ENCODE data around the gene PTGS2.

GRCh38 chr1:186672596-186672995, 7.6 kb downstream of the PTGS2 start:
- TF ChIP-seq TAF1 (IDR thresholded peaks at IDR 0.05; ENCODE audit: low read depth, low read length) (no peak), POLR2AphosphoS5 (IDR thresholded peaks at IDR 0.05; ENCODE audit: low read depth, low read length) (no peak), POLR2A (IDR thresholded peaks at IDR 0.05; ENCODE audit: control extremely low read depth in 1 of 2, low read depth in 2 of 2, low read length in 2 of 2) (no peak), EP300 (IDR thresholded peaks at IDR 0.05; ENCODE audit: borderline replicate concordance in 1 of 2, low read depth in 2 of 2, low read length in 2 of 2) (no peak), GABPA (IDR thresholded peaks at IDR 0.05; ENCODE audit: borderline replicate concordance, insufficient read depth, low read length) (no peak), MAFK (IDR thresholded peaks at IDR 0.05; ENCODE audit: low read depth, low read length) (no peak), KDM1A (IDR thresholded peaks at IDR 0.05; ENCODE audit: borderline replicate concordance, low read length) (no peak), EZH2 (IDR thresholded peaks at IDR 0.05; ENCODE audit: low read depth, low read length, severe bottlenecking) (no peak), BCL11A (IDR thresholded peaks at IDR 0.05; ENCODE audit: low read depth in 2 of 2, low read length in 2 of 2) (no peak)
- TF ChIP-seq, protein P1, sequence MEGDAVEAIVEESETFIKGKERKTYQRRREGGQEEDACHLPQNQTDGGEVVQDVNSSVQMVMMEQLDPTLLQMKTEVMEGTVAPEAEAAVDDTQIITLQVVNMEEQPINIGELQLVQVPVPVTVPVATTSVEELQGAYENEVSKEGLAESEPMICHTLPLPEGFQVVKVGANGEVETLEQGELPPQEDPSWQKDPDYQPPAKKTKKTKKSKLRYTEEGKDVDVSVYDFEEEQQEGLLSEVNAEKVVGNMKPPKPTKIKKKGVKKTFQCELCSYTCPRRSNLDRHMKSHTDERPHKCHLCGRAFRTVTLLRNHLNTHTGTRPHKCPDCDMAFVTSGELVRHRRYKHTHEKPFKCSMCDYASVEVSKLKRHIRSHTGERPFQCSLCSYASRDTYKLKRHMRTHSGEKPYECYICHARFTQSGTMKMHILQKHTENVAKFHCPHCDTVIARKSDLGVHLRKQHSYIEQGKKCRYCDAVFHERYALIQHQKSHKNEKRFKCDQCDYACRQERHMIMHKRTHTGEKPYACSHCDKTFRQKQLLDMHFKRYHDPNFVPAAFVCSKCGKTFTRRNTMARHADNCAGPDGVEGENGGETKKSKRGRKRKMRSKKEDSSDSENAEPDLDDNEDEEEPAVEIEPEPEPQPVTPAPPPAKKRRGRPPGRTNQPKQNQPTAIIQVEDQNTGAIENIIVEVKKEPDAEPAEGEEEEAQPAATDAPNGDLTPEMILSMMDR (IDR thresholded peaks at IDR 0.05; ENCODE audit: control extremely low read depth in 1 of 3, insufficient read depth in 1 of 3, low read depth in 1 of 3, low read length in 3 of 3) = no peak
- TF ChIP-seq, protein P2, sequence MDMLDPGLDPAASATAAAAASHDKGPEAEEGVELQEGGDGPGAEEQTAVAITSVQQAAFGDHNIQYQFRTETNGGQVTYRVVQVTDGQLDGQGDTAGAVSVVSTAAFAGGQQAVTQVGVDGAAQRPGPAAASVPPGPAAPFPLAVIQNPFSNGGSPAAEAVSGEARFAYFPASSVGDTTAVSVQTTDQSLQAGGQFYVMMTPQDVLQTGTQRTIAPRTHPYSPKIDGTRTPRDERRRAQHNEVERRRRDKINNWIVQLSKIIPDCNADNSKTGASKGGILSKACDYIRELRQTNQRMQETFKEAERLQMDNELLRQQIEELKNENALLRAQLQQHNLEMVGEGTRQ (IDR thresholded peaks at IDR 0.05; ENCODE audit: low read length) = no peak
